ENCODE measurements around the gene TSHZ2.

The TSHZ2 gene

GRCh38 chr20:53149148-53149889, 177.2 kb downstream of the TSHZ2 start:
- Histone ChIP-seq H3K27me3 (ENCODE audit: insufficient read depth, low read length) (no peaks in the 10 kb centered on the region), H3K9me2 (ENCODE audit: low read depth, low read length) (no peaks in the 10 kb centered on the region), H3K4me2 (ENCODE audit: low read length) (no peak overlapping the region), H3K36me3 (ENCODE audit: insufficient read depth, low read length) (no peaks in the 10 kb centered on the region), H4K20me1 (ENCODE audit: insufficient read depth, low read length) (no peaks in the 10 kb centered on the region), H3K9ac (ENCODE audit: low read length) (no peak overlapping the region), H3K9me3 (ENCODE audit: low read length) (no peaks in the 10 kb centered on the region), H3K27ac (ENCODE audit: low read depth, low read length, poor library complexity, severe bottlenecking) (no peak overlapping the region), H2AFZ (ENCODE audit: low read length) (no peak overlapping the region), H3K79me2 (ENCODE audit: insufficient read depth, low read length) (no peaks in the 10 kb centered on the region), H3K4me1 (ENCODE audit: insufficient read depth, low read length, severe bottlenecking) (no peaks in the 10 kb centered on the region), H3K4me3 (ENCODE audit: low read depth, low read length, poor library complexity, severe bottlenecking) (no peak overlapping the region), H3F3A (ENCODE audit: insufficient read depth, low read length) (no peaks in the 10 kb centered on the region)
- TF ChIP-seq EZH2 (IDR thresholded peaks at IDR 0.05; ENCODE audit: borderline replicate concordance, low read length) = no peak
- no peak for TF ChIP-seq CTCF (IDR thresholded peaks at IDR 0.05; ENCODE audit: low read length)

- no peaks in the 10 kb centered on the region for H3K36me3 ChIP-seq (ENCODE audit: insufficient read depth, low read length)
- no peaks in the 10 kb centered on the region for H3K9me3 ChIP-seq (ENCODE audit: low read length)
- no peaks in the 10 kb centered on the region for H3K27me3 ChIP-seq (ENCODE audit: insufficient read depth, low read length)
- no peak overlapping the region for H3K4me2 ChIP-seq (ENCODE audit: low read length)
- no peaks in the 10 kb centered on the region for H3F3A ChIP-seq (ENCODE audit: insufficient read depth, low read length)
- H4K20me1 ChIP-seq (ENCODE audit: insufficient read depth, low read length) = no peaks in the 10 kb centered on the region
- TF ChIP-seq CTCF (IDR thresholded peaks at IDR 0.05; ENCODE audit: low read length) (no peak), EZH2 (IDR thresholded peaks at IDR 0.05; ENCODE audit: borderline replicate concordance, low read length) (no peak)
- H3K27ac ChIP-seq (ENCODE audit: low read depth, low read length, poor library complexity, severe bottlenecking) = no peak overlapping the region
- H3K9me2 ChIP-seq (ENCODE audit: low read depth, low read length) = no peaks in the 10 kb centered on the region
- no peak overlapping the region for H3K4me3 ChIP-seq (ENCODE audit: low read depth, low read length, poor library complexity, severe bottlenecking)
- H3K79me2 ChIP-seq (ENCODE audit: insufficient read depth, low read length) = no peaks in the 10 kb centered on the region
- no peak overlapping the region for H3K9ac ChIP-seq (ENCODE audit: low read length)
- H3K4me1 ChIP-seq (ENCODE audit: insufficient read depth, low read length, severe bottlenecking) = no peaks in the 10 kb centered on the region
- no peak overlapping the region for H2AFZ ChIP-seq (ENCODE audit: low read length)
These were observed 177.7 kb downstream of the TSHZ2 start for GRCh38 chr20:53149890-53150205.

- Histone ChIP-seq H4K20me1 (ENCODE audit: insufficient read depth, low read length) (no peaks in the 10 kb centered on the region), H3K9ac (ENCODE audit: low read length) (no peak overlapping the region), H3K27ac (ENCODE audit: low read depth, low read length, poor library complexity, severe bottlenecking) (no peak overlapping the region), H3K9me2 (ENCODE audit: low read depth, low read length) (no peaks in the 10 kb centered on the region), H3K4me3 (ENCODE audit: low read depth, low read length, poor library complexity, severe bottlenecking) (no peak overlapping the region), H3F3A (ENCODE audit: insufficient read depth, low read length) (no peaks in the 10 kb centered on the region), H3K79me2 (ENCODE audit: insufficient read depth, low read length) (no peaks in the 10 kb centered on the region), H3K9me3 (ENCODE audit: low read length) (no peaks in the 10 kb centered on the region), H2AFZ (ENCODE audit: low read length) (no peak overlapping the region), H3K27me3 (ENCODE audit: insufficient read depth, low read length) (no peaks in the 10 kb centered on the region), H3K36me3 (ENCODE audit: insufficient read depth, low read length) (no peaks in the 10 kb centered on the region), H3K4me2 (ENCODE audit: low read length) (no peak overlapping the region), H3K4me1 (ENCODE audit: insufficient read depth, low read length, severe bottlenecking) (no peaks in the 10 kb centered on the region)
- no peak for TF ChIP-seq EZH2 (IDR thresholded peaks at IDR 0.05; ENCODE audit: borderline replicate concordance, low read length)
- TF ChIP-seq CTCF (IDR thresholded peaks at IDR 0.05; ENCODE audit: low read length) = no peak
These were observed 178.4 kb downstream of the TSHZ2 start for GRCh38 chr20:53150532-53150931.

Measured in OCI-LY1 (cell line).